Measurements from ENCODE around the gene PTPN23.

PTPN23 gene

GRCh38 chr3:47381317-47382157, 716 bp downstream of the PTPN23 start:
- Mint-ChIP-seq H3K4me3 (peak overlapping the region; percentile 100), H3K27me3 (no peaks in the 10 kb centered on the region), H3K4me1 (ENCODE audit: low read depth) (peaks cover 51% of the 10 kb centered on the region), H3K27ac (peak overlapping the region; percentile 100), H3K9me3 (no peaks in the 10 kb centered on the region), H3K36me3 (ENCODE audit: low read depth) (peaks cover 45% of the 10 kb centered on the region)
- DNase-seq, result peak; percentile 84

DNA sequence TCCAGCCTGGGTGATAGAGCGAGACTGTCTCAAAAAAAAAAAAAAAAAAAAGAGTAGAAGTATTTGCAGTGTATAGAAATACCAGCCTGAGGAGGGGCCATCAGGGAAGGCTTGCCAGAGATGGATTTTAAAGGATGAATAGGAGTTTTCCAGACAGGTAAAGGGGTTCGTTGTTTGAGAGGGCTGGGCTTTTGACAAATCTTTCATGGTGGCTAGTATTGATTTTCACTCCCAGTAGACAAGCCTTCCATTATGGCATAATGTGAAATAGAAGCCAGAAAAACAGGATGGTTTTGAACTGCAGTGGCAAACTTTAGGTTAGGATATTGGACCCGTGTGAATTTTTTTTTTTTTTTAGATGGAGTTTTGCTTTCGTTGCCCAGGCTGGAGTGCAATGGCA, 3.6 kb downstream of the PTPN23 start:
- H3K36me3 Mint-ChIP-seq (ENCODE audit: low read depth), result peaks cover 62% of the 10 kb centered on the region
- peaks cover 58% of the 10 kb centered on the region for H3K4me1 Mint-ChIP-seq (ENCODE audit: low read depth)

GRCh38 chr3:47385007-47385406, 4.2 kb downstream of the PTPN23 start:
- Mint-ChIP-seq H3K9me3 (no peaks in the 10 kb centered on the region), H3K36me3 (ENCODE audit: low read depth) (peaks cover 59% of the 10 kb centered on the region), H3K4me1 (ENCODE audit: low read depth) (peaks cover 52% of the 10 kb centered on the region), H3K4me3 (no peak overlapping the region), H3K27me3 (no peaks in the 10 kb centered on the region), H3K27ac (no peak overlapping the region)
- DNase-seq, result no peak

More for the DNA sequence above, 3.6 kb downstream of the PTPN23 start:
- DNase-seq, result no peak
- no peaks in the 10 kb centered on the region for H3K27me3 Mint-ChIP-seq
- H3K9me3 Mint-ChIP-seq, result no peaks in the 10 kb centered on the region
- no peak overlapping the region for H3K4me3 Mint-ChIP-seq
- H3K27ac Mint-ChIP-seq, result no peak overlapping the region

- Mint-ChIP-seq H3K4me3 (no peak overlapping the region), H3K36me3 (ENCODE audit: low read depth) (peaks cover 59% of the 10 kb centered on the region), H3K9me3 (no peaks in the 10 kb centered on the region), H3K27me3 (no peaks in the 10 kb centered on the region), H3K4me1 (ENCODE audit: low read depth) (peaks cover 51% of the 10 kb centered on the region), H3K27ac (peak overlapping the region; percentile 64)
- DNase-seq, result no peak
Measured at GRCh38 chr3:47385796-47386195, 5.0 kb downstream of the PTPN23 start.

GRCh38 chr3:47392933-47393332, 12.1 kb downstream of the PTPN23 start:
- Mint-ChIP-seq H3K4me3 (no peak overlapping the region), H3K27me3 (no peaks in the 10 kb centered on the region), H3K27ac (peak overlapping the region; percentile 19), H3K4me1 (ENCODE audit: low read depth) (peaks cover 39% of the 10 kb centered on the region), H3K36me3 (ENCODE audit: low read depth) (peaks cover 54% of the 10 kb centered on the region), H3K9me3 (no peaks in the 10 kb centered on the region)
- no peak for DNase-seq

DNA sequence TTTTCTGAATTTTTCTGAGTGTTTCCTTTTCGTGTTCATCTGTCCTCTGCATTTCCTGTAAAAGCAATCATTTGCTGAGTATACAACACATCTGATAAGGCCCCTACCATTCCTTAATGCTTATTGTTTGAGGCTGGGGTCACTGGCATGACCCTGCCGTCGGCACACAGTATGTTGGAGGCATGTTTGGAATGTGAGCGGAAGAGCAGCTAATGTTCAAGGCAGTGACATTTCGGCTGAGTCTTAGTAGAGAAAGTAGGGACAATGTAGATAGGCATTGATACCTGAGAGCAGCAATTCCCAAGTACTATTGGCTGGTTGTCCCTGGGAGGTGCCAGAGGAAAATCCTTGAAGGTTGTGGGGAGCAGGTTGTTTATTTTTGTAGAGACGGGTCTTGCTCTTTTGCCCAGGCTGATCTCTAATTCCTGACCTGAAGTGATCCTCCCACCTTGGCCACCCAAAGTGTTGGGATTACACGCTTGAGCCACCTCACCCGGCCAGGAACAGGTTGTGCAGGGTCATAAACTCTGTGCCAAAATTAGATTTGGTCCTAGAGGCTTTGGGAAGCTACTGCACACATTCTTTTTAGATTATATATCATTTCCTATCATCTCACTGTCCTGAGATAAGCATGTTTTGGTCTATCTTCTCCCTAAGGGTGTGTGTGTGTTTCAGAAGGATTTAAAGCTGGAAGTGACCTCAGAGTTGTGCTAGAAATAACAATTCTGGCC, 13.5 kb downstream of the PTPN23 start:
- H3K27ac Mint-ChIP-seq, result peak overlapping the region; percentile 35
- peaks cover 35% of the 10 kb centered on the region for H3K4me1 Mint-ChIP-seq (ENCODE audit: low read depth)
- H3K4me3 Mint-ChIP-seq, result no peak overlapping the region
- DNase-seq, result no peak
- no peaks in the 10 kb centered on the region for H3K9me3 Mint-ChIP-seq
- H3K27me3 Mint-ChIP-seq, result no peaks in the 10 kb centered on the region
- H3K36me3 Mint-ChIP-seq (ENCODE audit: low read depth), result peaks cover 60% of the 10 kb centered on the region

- Mint-ChIP-seq H3K9me3 (no peaks in the 10 kb centered on the region), H3K27ac (peak overlapping the region; percentile 35), H3K4me1 (ENCODE audit: low read depth) (peaks cover 37% of the 10 kb centered on the region), H3K27me3 (no peaks in the 10 kb centered on the region), H3K4me3 (no peak overlapping the region), H3K36me3 (ENCODE audit: low read depth) (peaks cover 65% of the 10 kb centered on the region)
- no peak for DNase-seq
Measured at GRCh38 chr3:47394881-47395280, 14.1 kb downstream of the PTPN23 start.

- H3K27me3 Mint-ChIP-seq, result no peaks in the 10 kb centered on the region
- peaks cover 22% of the 10 kb centered on the region for H3K4me1 Mint-ChIP-seq (ENCODE audit: low read depth)
- no peak for DNase-seq
- no peaks in the 10 kb centered on the region for H3K9me3 Mint-ChIP-seq
- H3K36me3 Mint-ChIP-seq (ENCODE audit: low read depth), result peaks cover 64% of the 10 kb centered on the region
- no peak overlapping the region for H3K4me3 Mint-ChIP-seq
- no peak overlapping the region for H3K27ac Mint-ChIP-seq
Measured at GRCh38 chr3:47398228-47398627, 17.4 kb downstream of the PTPN23 start.

- H3K27me3 Mint-ChIP-seq, result no peaks in the 10 kb centered on the region
- peaks cover 18% of the 10 kb centered on the region for H3K4me1 Mint-ChIP-seq (ENCODE audit: low read depth)
- DNase-seq, result no peak
- peaks cover 68% of the 10 kb centered on the region for H3K36me3 Mint-ChIP-seq (ENCODE audit: low read depth)
- no peak overlapping the region for H3K4me3 Mint-ChIP-seq
- H3K9me3 Mint-ChIP-seq, result no peaks in the 10 kb centered on the region
- peak overlapping the region; percentile 48 for H3K27ac Mint-ChIP-seq
Measured at GRCh38 chr3:47399016-47399415, 18.2 kb downstream of the PTPN23 start.

DNA sequence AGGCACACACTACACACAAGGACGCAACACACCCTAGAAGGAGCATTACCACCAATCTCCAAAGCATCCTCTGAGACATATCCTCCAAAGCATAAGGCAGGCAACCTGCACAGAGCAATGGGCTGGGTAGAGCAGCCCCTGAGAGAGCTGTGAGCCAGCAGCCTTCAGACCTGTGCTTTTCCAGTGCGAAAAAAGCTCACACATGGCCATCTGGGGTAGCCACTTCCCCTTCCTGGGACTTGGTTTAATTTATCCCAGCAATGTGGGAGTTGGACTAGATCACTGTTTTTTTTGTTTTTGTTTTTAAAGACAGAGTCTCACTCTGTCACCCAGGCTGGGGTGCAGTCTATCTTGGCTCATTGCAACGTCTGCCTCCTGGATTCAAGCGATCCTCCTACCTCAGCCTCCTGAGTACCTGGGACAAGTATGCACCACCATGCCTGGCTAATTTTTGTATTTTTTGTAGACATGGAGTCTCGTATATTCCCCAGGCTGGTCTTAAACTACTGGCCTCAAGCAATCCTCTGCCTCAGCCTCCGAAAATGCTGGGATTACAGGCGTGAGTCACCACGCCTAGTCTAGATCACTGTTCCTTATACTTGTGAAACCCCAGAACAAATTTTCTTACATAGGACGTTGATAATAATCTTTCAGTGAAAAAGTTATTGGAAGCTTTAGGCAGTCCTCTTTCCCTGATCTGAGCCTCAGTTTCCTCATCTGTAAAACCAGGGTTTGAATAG, 18.9 kb downstream of the PTPN23 start:
- H3K27ac Mint-ChIP-seq, result peak overlapping the region; percentile 22
- peaks cover 65% of the 10 kb centered on the region for H3K36me3 Mint-ChIP-seq (ENCODE audit: low read depth)
- H3K4me1 Mint-ChIP-seq (ENCODE audit: low read depth), result peaks cover 15% of the 10 kb centered on the region
- no peak for DNase-seq
- H3K27me3 Mint-ChIP-seq, result no peaks in the 10 kb centered on the region
- no peaks in the 10 kb centered on the region for H3K9me3 Mint-ChIP-seq
- no peak overlapping the region for H3K4me3 Mint-ChIP-seq

DNA sequence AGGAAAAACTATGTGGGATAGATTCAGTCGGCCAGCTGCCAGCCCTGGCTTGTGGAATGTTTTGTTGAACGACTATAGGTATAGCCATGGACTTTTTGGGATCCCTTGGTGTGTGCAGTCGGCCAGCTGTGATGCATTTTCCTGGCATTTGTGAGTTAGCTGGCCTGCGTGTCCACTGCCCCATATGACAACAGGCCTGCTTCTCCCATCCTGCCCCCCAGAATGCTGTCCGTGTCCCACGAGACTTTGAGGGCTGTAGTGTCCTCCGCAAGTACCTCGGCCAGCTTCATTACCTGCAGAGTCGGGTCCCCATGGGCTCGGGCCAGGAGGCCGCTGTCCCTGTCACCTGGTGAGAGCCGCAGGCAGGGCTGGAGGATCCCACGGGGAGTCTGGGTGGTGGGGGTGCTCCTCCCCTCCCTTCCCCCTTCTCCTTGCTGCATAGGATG, 23.6 kb downstream of the PTPN23 start:
- peaks cover 2% of the 10 kb centered on the region for H3K4me1 Mint-ChIP-seq (ENCODE audit: low read depth)
- no peak overlapping the region for H3K27ac Mint-ChIP-seq
- no peaks in the 10 kb centered on the region for H3K9me3 Mint-ChIP-seq
- H3K27me3 Mint-ChIP-seq, result no peaks in the 10 kb centered on the region
- DNase-seq, result no peak
- H3K36me3 Mint-ChIP-seq (ENCODE audit: low read depth), result peaks cover 65% of the 10 kb centered on the region
- no peak overlapping the region for H3K4me3 Mint-ChIP-seq

DNA sequence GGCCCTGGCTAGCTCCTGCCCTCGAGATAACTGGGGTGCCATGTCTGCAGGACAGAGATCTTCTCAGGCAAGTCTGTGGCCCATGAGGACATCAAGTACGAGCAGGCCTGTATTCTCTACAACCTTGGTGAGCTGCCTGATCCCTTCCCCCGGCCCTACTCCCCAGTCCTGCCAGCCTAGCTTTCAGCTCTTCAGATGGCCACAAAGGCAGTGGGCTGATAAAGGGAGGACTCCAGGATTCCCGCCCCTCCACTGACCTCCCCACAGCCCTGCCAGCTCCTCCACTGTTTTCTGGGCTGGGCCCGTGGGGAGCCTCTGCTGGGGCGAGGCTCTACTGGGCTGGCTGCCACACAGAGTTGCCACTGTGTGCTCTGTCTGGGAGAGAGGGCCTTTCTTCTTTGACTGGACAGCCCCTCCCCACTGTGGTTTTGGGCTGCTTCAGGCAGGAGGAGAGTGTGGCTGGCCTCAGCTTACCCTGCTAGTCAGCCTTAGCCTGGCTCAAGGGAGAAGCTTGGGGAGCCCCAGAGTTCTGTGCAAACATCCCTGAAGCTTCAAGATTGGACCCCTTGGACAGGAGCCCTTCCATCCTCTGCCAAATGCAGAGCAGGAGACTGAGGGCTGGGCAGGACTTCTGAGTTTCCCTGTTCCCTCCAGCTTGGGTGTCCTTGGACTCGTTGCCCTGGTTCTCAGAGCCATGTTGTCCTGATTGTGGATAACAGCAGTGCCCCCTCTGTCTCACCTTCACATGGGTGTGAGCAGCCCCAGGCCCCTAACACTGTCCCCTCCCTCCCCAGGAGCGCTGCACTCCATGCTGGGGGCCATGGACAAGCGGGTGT, 24.4 kb downstream of the PTPN23 start:
- Mint-ChIP-seq H3K36me3 (ENCODE audit: low read depth) (peaks cover 63% of the 10 kb centered on the region), H3K27me3 (no peaks in the 10 kb centered on the region), H3K27ac (peak overlapping the region; percentile 47), H3K4me3 (no peak overlapping the region), H3K9me3 (no peaks in the 10 kb centered on the region), H3K4me1 (ENCODE audit: low read depth) (no peaks in the 10 kb centered on the region)
- no peak for DNase-seq

- no peak for DNase-seq
- Mint-ChIP-seq H3K36me3 (ENCODE audit: low read depth) (peaks cover 66% of the 10 kb centered on the region), H3K27me3 (no peaks in the 10 kb centered on the region), H3K4me1 (ENCODE audit: low read depth) (no peaks in the 10 kb centered on the region), H3K9me3 (no peaks in the 10 kb centered on the region), H3K4me3 (no peak overlapping the region), H3K27ac (peak overlapping the region; percentile 37)
Measured at GRCh38 chr3:47405820-47406761, 25.3 kb downstream of the PTPN23 start.
